K562 (cell line): ENCODE data around the gene PPP1R3A.
"Not testable (repeated sequence)": the region's sequence is repeated elsewhere in the genome, so short reads cannot be mapped to it uniquely, and the experiment has no call there.

Source experiments
- CBX1 ChIP-seq: sonication (generic); IDR thresholded peaks from 2 replicates; pipeline ENCODE4 v1.6.1; 2016; ENCODE audit warnings: antibody characterized with exemption, low read depth, mild to moderate bottlenecking
- TF ChIP-seq, protein P1 (sequence below), 2 experiments: fragments of 450-650 bp; formaldehyde crosslinking in 1 of 2; IDR thresholded peaks; 2 replicates each; pipeline versions ENCODE4 v1.4.0 to v1.6.1; 2014 to 2020; ENCODE audit warnings: mild to moderate bottlenecking in 2 of 2, borderline replicate concordance in 1 of 2, low read depth in 1 of 2
- TF ChIP-seq, protein P2 (sequence below): fragments of 250-450 bp; sonication (Bioruptor Pico); IDR thresholded peaks from 2 replicates; pipeline ENCODE4 v1.8.0; 2021; ENCODE audit warnings: borderline replicate concordance, mild to moderate bottlenecking, moderate library complexity; ENCODE audit not compliant: poor library complexity, severe bottlenecking

DNA sequence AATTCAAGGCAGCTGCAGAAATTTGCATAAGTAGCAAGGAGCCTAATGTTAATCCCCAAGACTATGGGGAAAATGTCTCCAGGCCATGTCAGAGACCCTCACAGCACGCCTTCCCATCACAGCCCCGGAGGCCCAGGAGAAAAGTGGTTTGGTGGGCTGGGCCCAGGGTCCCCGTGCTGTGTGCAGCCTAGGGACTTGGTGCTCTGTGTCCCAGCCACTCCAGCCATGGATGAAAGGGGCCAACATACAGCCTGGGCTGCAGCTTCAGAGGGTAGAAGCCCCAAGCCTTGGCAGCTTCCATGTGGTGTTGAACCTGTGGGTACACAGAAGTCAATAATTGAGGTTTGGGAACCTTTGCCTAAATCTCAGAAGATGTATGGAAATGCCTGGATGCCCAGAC, 10.6 kb upstream of the PPP1R3A start:
- not testable (repeated sequence) for TF ChIP-seq CBX1
- TF ChIP-seq, protein P1, sequence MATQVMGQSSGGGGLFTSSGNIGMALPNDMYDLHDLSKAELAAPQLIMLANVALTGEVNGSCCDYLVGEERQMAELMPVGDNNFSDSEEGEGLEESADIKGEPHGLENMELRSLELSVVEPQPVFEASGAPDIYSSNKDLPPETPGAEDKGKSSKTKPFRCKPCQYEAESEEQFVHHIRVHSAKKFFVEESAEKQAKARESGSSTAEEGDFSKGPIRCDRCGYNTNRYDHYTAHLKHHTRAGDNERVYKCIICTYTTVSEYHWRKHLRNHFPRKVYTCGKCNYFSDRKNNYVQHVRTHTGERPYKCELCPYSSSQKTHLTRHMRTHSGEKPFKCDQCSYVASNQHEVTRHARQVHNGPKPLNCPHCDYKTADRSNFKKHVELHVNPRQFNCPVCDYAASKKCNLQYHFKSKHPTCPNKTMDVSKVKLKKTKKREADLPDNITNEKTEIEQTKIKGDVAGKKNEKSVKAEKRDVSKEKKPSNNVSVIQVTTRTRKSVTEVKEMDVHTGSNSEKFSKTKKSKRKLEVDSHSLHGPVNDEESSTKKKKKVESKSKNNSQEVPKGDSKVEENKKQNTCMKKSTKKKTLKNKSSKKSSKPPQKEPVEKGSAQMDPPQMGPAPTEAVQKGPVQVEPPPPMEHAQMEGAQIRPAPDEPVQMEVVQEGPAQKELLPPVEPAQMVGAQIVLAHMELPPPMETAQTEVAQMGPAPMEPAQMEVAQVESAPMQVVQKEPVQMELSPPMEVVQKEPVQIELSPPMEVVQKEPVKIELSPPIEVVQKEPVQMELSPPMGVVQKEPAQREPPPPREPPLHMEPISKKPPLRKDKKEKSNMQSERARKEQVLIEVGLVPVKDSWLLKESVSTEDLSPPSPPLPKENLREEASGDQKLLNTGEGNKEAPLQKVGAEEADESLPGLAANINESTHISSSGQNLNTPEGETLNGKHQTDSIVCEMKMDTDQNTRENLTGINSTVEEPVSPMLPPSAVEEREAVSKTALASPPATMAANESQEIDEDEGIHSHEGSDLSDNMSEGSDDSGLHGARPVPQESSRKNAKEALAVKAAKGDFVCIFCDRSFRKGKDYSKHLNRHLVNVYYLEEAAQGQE (IDR thresholded peaks at IDR 0.05; ENCODE audit: borderline replicate concordance), result not testable (repeated sequence)
- TF ChIP-seq, protein P1 (CRISPR knock-in tag; IDR thresholded peaks at IDR 0.05; ENCODE audit: low read depth), result not testable (repeated sequence)
- TF ChIP-seq, protein P2, sequence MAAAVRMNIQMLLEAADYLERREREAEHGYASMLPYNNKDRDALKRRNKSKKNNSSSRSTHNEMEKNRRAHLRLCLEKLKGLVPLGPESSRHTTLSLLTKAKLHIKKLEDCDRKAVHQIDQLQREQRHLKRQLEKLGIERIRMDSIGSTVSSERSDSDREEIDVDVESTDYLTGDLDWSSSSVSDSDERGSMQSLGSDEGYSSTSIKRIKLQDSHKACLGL (CRISPR knock-in tag), result not testable (repeated sequence)
